Activated naive CD8-positive, alpha-beta T cell treated with anti-CD3 and anti-CD28 coated beads, Interleukin-2, amount 50 U/mL, for 16 hours (primary cell): ENCODE results near the gene PREB.
"Not testable (repeated sequence)": the region's sequence is repeated elsewhere in the genome, so short reads cannot be mapped to it uniquely, and the experiment has no call there.

Experiments
- DNase-seq: peaks from one replicate; pipeline ENCODE4 v3.0.0-alpha.2; 2020; ENCODE audit warnings: low read depth, low spot score

Gene PREB

GRCh38 chr2:27127883-27128667, 6.4 kb downstream of the PREB start:
- DNase-seq, result no peak

- no peak for DNase-seq
Measured at GRCh38 chr2:27126252-27126710, 8.2 kb downstream of the PREB start.

- DNase-seq, result no peak
Measured at GRCh38 chr2:27125104-27125503, 9.3 kb downstream of the PREB start.

- no peak for DNase-seq
Measured at GRCh38 chr2:27123302-27124150, 10.9 kb downstream of the PREB start, which contains the start of gene ABHD1. Gene ABHD1, plus strand, starts transcription at chr2:27123815. Its CDS starts 134 bp downstream, at chr2:27123949.

- no peak for DNase-seq
Measured at GRCh38 chr2:27122791-27123190, 11.6 kb downstream of the PREB start.

- no peak for DNase-seq
Measured at GRCh38 chr2:27121906-27122305, 12.5 kb downstream of the PREB start.

GRCh38 chr2:27119330-27119670, 15.1 kb downstream of the PREB start:
- DNase-seq, result not testable (repeated sequence)

- no peak for DNase-seq
Measured at GRCh38 chr2:27118525-27119329, 15.7 kb downstream of the PREB start, which contains the start of gene CGREF1. Gene CGREF1, minus strand, starts transcription at chr2:27119128. Its CDS starts 14,762 bp downstream, at chr2:27104366.

- DNase-seq, result no peak
Measured at GRCh38 chr2:27117995-27118524, 16.4 kb downstream of the PREB start.

GRCh38 chr2:27115519-27115918, 18.9 kb downstream of the PREB start:
- DNase-seq, result no peak

- DNase-seq, result not testable (repeated sequence)
Measured at GRCh38 chr2:27111392-27112078, 22.9 kb downstream of the PREB start.

- not testable (repeated sequence) for DNase-seq
Measured at GRCh38 chr2:27110603-27111352, 23.7 kb downstream of the PREB start.

- no peak for DNase-seq
Measured at GRCh38 chr2:27109083-27109482, 25.4 kb downstream of the PREB start.

GRCh38 chr2:27108221-27108620, 26.2 kb downstream of the PREB start:
- no peak for DNase-seq

GRCh38 chr2:27105981-27106380, 28.5 kb downstream of the PREB start:
- DNase-seq, result no peak

- no peak for DNase-seq
Measured at GRCh38 chr2:27102329-27102728, 32.1 kb downstream of the PREB start.

- no peak for DNase-seq
Measured at GRCh38 chr2:27100036-27100435, 34.4 kb downstream of the PREB start.

GRCh38 chr2:27099334-27099955, 35.0 kb downstream of the PREB start:
- DNase-seq, result no peak

- no peak for DNase-seq
Measured at GRCh38 chr2:27097341-27097740, 37.1 kb downstream of the PREB start.
